ENCODE results near the gene NPPB. TPM values are rescaled to one million over a fixed set of nuclear protein-coding genes. Genes with fewer than 3 reads are reported as not detected.

The NPPB gene
- total RNA-seq, 2 donors from 2014 or later: not detected

DNA sequence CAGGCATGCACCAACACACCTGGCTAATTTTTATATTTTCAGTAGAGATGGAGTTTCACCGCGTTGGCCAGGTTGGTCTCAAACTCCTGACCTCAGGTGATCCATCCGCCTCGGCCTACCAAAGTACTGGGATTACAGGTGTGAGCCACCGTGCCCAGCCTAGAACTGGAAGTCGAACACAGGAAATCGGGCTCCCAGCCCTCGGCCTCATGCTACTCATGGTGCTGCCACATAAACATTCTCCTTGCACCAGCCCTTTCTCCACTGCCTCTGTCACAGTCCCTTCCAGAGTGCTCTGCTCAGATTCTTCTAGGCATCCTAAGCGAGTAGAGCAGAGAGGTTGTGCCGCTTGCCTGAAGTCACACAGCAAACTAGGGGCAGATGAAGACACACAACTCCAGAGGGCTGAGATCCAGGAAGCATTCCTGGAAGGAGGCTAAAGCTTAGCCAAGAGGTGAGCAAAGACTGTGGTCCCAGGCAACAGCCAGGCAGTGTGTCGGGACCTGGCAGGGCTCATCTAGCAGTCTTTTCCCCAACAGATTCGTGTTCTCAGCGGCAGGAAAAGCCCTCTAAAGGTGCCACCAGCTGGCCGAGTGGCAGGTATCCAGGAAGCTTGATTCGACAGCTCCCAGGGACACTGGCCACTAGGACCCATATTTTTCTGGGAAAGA lies 29.6 kb upstream of the NPPB start:
- Mint-ChIP-seq H3K4me3 (no peak overlapping the region), H3K27me3 (no peaks in the 10 kb centered on the region), H3K36me3 (ENCODE audit: low read depth) (no peaks in the 10 kb centered on the region), H3K9me3 (no peaks in the 10 kb centered on the region), H3K4me1 (no peaks in the 10 kb centered on the region), H3K27ac (no peak overlapping the region)
- no peak for ATAC-seq (replicated peaks)

DNA sequence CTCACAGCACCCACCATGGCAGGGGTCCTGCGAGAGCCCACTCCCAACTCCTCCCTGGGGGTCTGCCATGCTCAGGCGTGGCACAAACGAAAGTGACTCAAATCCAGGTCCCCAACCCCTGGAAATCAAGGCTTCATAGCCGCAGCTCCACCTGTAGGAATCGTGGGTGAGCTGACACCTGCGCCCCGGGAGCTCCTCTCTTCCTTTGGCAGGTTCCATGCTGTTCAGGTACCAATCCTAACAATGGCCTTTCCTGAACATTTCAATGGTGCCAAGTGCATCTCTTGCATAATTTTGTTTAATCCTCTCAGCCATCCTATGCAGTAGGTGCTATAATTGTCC lies 28.9 kb upstream of the NPPB start:
- no peak overlapping the region for H3K4me3 Mint-ChIP-seq
- H3K27me3 Mint-ChIP-seq: peaks cover 5% of the 10 kb centered on the region
- H3K9me3 Mint-ChIP-seq: no peaks in the 10 kb centered on the region
- no peak for ATAC-seq (replicated peaks)
- H3K36me3 Mint-ChIP-seq (ENCODE audit: low read depth): no peaks in the 10 kb centered on the region
- H3K27ac Mint-ChIP-seq: no peak overlapping the region
- H3K4me1 Mint-ChIP-seq: no peaks in the 10 kb centered on the region

GRCh38 chr1:11886986-11887665 lies 28.4 kb upstream of the NPPB start:
- Mint-ChIP-seq H3K36me3 (ENCODE audit: low read depth) (no peaks in the 10 kb centered on the region), H3K9me3 (no peaks in the 10 kb centered on the region), H3K4me3 (no peak overlapping the region), H3K4me1 (no peaks in the 10 kb centered on the region), H3K27me3 (peaks cover 7% of the 10 kb centered on the region), H3K27ac (no peak overlapping the region)
- ATAC-seq (replicated peaks): no peak

DNA sequence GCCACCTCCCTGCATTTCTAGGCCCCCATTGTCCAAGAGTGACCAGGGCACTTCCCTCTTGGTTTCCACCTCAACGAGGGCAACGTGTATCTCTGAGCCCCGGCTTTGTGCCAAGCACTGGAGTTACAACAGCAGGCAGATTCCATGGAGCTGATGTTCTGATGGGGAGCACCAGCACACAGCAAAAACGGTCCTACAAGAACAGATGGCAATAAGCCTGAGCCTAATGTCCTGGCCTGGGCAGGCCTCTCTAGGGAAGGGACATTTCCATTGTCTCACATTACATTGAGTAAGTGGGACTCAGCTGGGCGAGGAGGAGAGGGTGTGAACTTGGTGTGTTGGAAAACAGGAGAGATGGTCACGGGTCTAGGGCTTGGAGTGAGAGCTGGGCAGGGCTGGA lies 27.2 kb upstream of the NPPB start:
- Mint-ChIP-seq H3K4me3 (no peak overlapping the region), H3K9me3 (no peaks in the 10 kb centered on the region), H3K27me3 (peaks cover 16% of the 10 kb centered on the region), H3K27ac (no peak overlapping the region), H3K36me3 (ENCODE audit: low read depth) (no peaks in the 10 kb centered on the region), H3K4me1 (no peaks in the 10 kb centered on the region)
- ATAC-seq (replicated peaks): no peak

GRCh38 chr1:11882814-11883538 lies 24.2 kb upstream of the NPPB start:
- Mint-ChIP-seq H3K36me3 (ENCODE audit: low read depth) (no peaks in the 10 kb centered on the region), H3K4me1 (no peaks in the 10 kb centered on the region), H3K27ac (no peak overlapping the region), H3K27me3 (peaks cover 16% of the 10 kb centered on the region), H3K9me3 (no peaks in the 10 kb centered on the region), H3K4me3 (no peak overlapping the region)
- no peak for ATAC-seq (replicated peaks)

DNA sequence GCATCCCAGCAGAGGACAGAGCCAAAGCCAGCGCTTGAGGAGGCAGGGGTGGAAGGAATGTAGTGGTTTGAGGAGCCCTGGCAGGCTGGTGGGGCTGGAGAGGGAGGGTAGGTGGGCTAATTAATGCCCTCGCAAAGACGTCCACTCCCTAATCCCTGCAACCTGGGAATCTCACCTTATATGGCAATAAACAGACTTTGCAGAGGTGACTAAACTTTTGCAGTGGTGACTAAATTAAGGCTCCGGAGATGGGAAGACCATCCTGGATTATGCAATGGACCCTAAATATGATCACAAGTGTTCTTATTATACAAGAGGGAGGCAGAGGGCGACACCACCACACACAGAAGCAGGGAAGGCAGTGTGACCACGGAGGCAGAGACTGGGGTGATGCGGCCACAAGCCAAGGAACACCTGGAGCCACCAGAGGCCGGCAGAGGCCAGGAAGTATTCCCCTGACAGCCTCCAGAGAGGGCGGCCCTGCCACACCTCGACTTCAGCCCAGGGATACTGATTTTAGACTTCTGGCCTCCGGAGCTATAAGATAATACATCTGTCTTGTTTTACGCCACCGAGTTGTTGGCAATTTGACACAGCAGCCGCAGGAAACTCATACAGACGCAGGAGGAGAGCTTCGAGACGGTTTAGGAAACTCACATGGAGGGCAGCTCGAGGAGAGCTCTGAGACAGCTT lies 23.1 kb upstream of the NPPB start:
- no peak for ATAC-seq (replicated peaks)
- Mint-ChIP-seq H3K4me3 (no peak overlapping the region), H3K27ac (no peak overlapping the region), H3K36me3 (ENCODE audit: low read depth) (no peaks in the 10 kb centered on the region), H3K4me1 (no peaks in the 10 kb centered on the region), H3K27me3 (peaks cover 16% of the 10 kb centered on the region), H3K9me3 (no peaks in the 10 kb centered on the region)

GRCh38 chr1:11880911-11881748 lies 22.4 kb upstream of the NPPB start:
- Mint-ChIP-seq H3K4me3 (no peak overlapping the region), H3K4me1 (no peaks in the 10 kb centered on the region), H3K27me3 (peaks cover 20% of the 10 kb centered on the region), H3K9me3 (no peaks in the 10 kb centered on the region), H3K36me3 (ENCODE audit: low read depth) (no peaks in the 10 kb centered on the region), H3K27ac (no peak overlapping the region)
- no peak for ATAC-seq (replicated peaks)

DNA sequence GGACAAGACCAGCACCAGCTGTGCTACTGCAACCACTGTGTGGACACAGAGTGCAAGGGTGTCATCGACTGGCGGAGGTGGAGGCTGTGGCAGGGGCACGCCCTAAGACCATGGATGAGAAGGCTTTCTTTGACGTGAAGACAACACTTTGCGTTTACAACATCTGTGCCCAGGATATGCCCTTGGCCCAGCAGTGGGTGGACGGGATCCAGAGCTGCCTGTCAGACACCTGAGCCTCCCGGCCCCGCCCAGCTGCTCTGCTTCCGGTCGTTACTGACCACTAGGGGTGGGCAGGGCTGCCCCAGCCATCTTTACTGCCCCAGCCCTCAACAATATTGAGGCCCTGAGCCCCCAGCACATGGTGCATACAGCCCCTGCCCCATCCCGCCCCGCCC lies 21.4 kb upstream of the NPPB start:
- Mint-ChIP-seq H3K4me3 (no peak overlapping the region), H3K27me3 (peaks cover 20% of the 10 kb centered on the region), H3K27ac (no peak overlapping the region), H3K9me3 (no peaks in the 10 kb centered on the region), H3K4me1 (no peaks in the 10 kb centered on the region), H3K36me3 (ENCODE audit: low read depth) (no peaks in the 10 kb centered on the region)
- ATAC-seq (replicated peaks): no peak

DNA sequence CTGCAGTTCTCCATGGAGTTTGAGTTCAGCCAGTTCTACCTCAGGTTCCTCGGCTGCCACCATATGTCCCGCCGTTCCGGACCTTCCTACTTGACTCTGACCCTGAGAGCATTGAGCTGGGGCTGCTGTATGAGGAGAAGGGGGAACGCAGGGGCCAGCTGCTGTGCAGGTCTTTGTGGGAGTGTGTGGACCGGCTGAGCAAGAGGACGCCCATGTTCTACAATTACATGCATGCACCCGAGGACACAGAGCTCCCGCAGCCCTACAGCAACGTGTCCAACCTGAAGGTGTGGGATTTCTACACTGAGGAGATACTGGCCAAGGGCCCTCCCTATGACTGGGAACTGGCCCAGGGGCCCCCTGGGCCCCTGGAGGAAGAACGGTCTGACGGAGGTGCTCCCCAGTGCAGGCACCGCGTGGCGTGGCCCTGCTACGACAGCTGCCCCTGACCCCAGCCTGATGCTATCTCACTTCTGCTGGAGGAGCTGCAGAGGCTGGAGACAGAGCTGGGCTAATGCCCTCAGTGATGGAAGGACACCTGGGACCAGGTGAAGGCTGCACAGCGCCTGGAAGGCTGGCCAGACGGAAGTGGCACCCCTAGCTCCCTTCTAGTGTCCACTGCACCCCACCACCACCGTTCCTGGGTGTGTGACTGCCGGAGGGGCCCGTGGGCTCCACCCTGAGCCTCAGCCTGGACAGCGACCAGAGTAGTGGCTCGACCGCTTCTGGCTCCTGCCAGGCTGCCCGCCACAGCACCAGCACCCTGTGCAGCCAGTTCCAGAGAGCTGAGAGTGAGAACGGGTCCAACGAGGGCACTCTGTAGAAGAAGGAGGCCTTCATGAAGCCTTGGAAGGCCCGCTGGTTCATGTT lies 20.8 kb upstream of the NPPB start:
- Mint-ChIP-seq H3K4me1 (no peaks in the 10 kb centered on the region), H3K27ac (no peak overlapping the region), H3K4me3 (no peak overlapping the region), H3K27me3 (peaks cover 22% of the 10 kb centered on the region), H3K36me3 (ENCODE audit: low read depth) (no peaks in the 10 kb centered on the region), H3K9me3 (no peaks in the 10 kb centered on the region)
- ATAC-seq (replicated peaks): no peak

DNA sequence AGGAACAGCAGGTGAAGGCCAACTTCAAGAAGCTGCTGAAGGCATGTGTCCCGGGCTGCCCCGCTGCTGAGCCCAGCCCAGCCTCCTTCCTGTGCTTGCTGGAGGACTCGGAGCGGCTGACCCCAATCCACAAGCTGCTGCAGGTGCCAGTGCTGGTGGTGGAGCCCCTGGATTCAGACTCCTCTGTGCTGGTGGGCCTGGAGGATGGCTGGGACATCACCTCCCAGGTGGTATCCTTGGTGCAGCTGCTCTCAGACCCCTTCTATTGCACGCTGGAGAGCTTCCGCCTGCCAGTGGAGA lies 20.1 kb upstream of the NPPB start:
- Mint-ChIP-seq H3K9me3 (no peaks in the 10 kb centered on the region), H3K27me3 (peaks cover 23% of the 10 kb centered on the region), H3K36me3 (ENCODE audit: low read depth) (no peaks in the 10 kb centered on the region), H3K4me1 (no peaks in the 10 kb centered on the region), H3K27ac (no peak overlapping the region), H3K4me3 (no peak overlapping the region)
- ATAC-seq (replicated peaks): no peak

DNA sequence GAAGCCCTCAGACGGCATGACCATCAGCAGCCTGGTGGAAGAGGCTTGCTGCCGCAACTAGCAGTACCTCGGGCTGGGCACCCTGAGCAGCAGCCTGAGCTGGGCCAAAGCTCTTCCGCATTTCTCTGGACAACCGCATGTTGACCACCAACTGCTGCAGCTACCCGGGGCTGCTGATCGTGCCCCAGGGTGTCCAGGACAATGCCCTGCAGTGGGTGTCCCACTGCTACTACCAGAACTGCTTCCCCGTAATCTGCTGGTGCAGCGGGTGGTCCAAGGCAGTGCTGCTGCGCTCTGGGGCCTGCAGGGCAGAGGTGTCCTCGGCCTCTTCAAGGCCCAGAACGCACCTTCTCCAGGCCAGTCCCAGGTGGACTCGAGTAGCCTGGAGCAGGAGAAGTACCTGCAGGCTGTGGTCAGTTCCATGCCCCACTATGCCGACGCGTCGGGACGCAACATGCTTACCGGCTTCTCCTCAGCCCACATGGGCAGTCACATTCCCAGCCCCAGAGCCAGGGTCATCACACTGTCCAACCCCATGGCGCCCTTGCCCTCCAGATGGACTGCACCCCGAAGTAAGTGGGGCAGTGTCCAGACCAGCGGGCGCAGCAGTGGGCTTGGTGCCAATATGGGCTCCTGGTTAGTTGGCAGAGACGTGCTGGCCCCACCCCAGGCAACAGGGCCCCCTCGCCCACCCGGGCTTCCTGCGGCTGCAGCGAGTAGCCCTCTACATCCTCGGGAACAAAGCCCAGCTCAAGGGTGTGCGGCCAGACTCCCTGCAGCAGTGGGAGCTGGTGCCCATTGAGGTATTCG lies 19.5 kb upstream of the NPPB start:
- Mint-ChIP-seq H3K9me3 (no peaks in the 10 kb centered on the region), H3K4me3 (no peak overlapping the region), H3K36me3 (ENCODE audit: low read depth) (no peaks in the 10 kb centered on the region), H3K27ac (no peak overlapping the region), H3K27me3 (peaks cover 26% of the 10 kb centered on the region), H3K4me1 (no peaks in the 10 kb centered on the region)
- ATAC-seq (replicated peaks): no peak

GRCh38 chr1:11877074-11877473 lies 18.3 kb upstream of the NPPB start:
- no peak for ATAC-seq (replicated peaks)
- Mint-ChIP-seq H3K9me3 (no peaks in the 10 kb centered on the region), H3K36me3 (ENCODE audit: low read depth) (no peaks in the 10 kb centered on the region), H3K4me3 (no peak overlapping the region), H3K27ac (no peak overlapping the region), H3K4me1 (no peaks in the 10 kb centered on the region), H3K27me3 (peaks cover 22% of the 10 kb centered on the region)

- no peaks in the 10 kb centered on the region for H3K36me3 Mint-ChIP-seq (ENCODE audit: low read depth)
- no peaks in the 10 kb centered on the region for H3K4me1 Mint-ChIP-seq
- no peak for ATAC-seq (replicated peaks)
- H3K27ac Mint-ChIP-seq: no peak overlapping the region
- no peak overlapping the region for H3K4me3 Mint-ChIP-seq
- H3K27me3 Mint-ChIP-seq: peaks cover 27% of the 10 kb centered on the region
- H3K9me3 Mint-ChIP-seq: no peaks in the 10 kb centered on the region
Measured at GRCh38 chr1:11875094-11875493, 16.3 kb upstream of the NPPB start.

Data from activated T-helper 17 cell treated with anti-CD3 and anti-CD28 coated beads, Interleukin-2, amount 50 U/mL, for 72 hours (primary cell).